Measurements from ENCODE around the gene CORO1C. TPM values are rescaled to one million over a fixed set of nuclear protein-coding genes. Genes with fewer than 3 reads are reported as not detected.

Gene CORO1C
- total RNA-seq, 2 donors from 2014 or later = 59.6 to 70.7 TPM

- Histone ChIP-seq H3K27me3 (no peaks in the 10 kb centered on the region), H3K4me1 (peaks cover 0 to 30% of the 10 kb centered on the region in 2 donors), H3K4me3 (no peak overlapping the region), H3K36me3 (peaks cover 55% of the 10 kb centered on the region), H3K27ac (peak overlapping the region; percentile 22 to 79), H3K9me3 (no peaks in the 10 kb centered on the region)
- no peak for DNase-seq (ENCODE audit: low spot score)
- TF ChIP-seq, protein P1, sequence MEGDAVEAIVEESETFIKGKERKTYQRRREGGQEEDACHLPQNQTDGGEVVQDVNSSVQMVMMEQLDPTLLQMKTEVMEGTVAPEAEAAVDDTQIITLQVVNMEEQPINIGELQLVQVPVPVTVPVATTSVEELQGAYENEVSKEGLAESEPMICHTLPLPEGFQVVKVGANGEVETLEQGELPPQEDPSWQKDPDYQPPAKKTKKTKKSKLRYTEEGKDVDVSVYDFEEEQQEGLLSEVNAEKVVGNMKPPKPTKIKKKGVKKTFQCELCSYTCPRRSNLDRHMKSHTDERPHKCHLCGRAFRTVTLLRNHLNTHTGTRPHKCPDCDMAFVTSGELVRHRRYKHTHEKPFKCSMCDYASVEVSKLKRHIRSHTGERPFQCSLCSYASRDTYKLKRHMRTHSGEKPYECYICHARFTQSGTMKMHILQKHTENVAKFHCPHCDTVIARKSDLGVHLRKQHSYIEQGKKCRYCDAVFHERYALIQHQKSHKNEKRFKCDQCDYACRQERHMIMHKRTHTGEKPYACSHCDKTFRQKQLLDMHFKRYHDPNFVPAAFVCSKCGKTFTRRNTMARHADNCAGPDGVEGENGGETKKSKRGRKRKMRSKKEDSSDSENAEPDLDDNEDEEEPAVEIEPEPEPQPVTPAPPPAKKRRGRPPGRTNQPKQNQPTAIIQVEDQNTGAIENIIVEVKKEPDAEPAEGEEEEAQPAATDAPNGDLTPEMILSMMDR (IDR thresholded peaks at IDR 0.05) = no peak
These were observed 77.4 kb downstream of the CORO1C start for GRCh38 chr12:108653922-108654321.

- TF ChIP-seq, protein P1 (IDR thresholded peaks at IDR 0.05) = no peak
These were observed 78.2 kb downstream of the CORO1C start for GRCh38 chr12:108653082-108653516.

DNA sequence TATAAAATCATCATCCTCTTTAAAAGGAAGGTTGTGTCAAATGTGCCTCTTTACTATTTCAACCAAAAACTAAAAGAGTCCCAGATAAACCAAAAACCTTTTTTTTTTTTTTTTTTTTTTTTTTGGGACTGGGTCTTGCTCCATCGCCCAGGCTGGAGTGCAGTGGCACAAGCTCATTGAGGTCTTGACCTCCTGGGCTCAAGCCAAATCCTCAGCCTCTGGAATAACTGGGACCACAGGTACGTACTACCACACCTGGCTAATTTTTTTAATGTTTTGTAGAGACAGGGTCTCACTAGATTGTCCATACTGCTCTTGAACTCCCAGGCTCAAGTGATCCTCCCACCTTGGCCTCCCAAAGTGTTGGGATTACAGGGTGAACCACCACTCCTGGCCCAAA lies 81.2 kb downstream of the CORO1C start:
- Histone ChIP-seq H3K36me3 (peaks cover 62% of the 10 kb centered on the region), H3K27ac (peak overlapping the region in 1 of 2 donors; percentile 2), H3K9me3 (no peaks in the 10 kb centered on the region), H3K4me3 (no peak overlapping the region), H3K27me3 (no peaks in the 10 kb centered on the region), H3K4me1 (peaks cover 0 to 38% of the 10 kb centered on the region in 2 donors)
- DNase-seq (ENCODE audit: low spot score) = no peak
- TF ChIP-seq, protein P1 (IDR thresholded peaks at IDR 0.05) = no peak

More at GRCh38 chr12:108653082-108653516, 78.2 kb downstream of the CORO1C start:
- no peaks in the 10 kb centered on the region for H3K9me3 ChIP-seq
- peaks cover 55% of the 10 kb centered on the region for H3K36me3 ChIP-seq
- DNase-seq (ENCODE audit: low spot score) = no peak
- peak overlapping the region; percentile 22 to 79 for H3K27ac ChIP-seq
- no peak overlapping the region for H3K4me3 ChIP-seq
- H3K4me1 ChIP-seq = peaks cover 0 to 30% of the 10 kb centered on the region in 2 donors
- no peaks in the 10 kb centered on the region for H3K27me3 ChIP-seq

DNA sequence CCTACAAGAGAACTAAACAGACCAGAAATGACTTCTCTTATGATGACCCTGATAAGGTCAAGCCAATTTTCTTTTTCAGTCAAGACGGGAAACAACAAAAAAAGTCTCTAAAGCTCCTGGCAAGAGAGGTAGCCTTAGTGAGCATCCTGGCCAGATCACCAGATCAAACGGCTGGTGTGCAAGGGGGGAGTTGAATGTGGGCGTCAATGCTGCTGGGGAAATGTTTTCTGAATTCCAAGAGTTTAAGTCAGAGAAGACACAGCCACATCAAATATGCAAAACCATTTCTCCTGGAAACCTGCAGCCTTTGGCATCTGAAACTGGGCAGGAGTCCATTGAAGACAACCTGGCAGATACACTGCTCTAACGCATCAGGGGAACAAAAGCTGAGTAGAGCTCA lies 81.6 kb downstream of the CORO1C start:
- TF ChIP-seq, protein P1 (IDR thresholded peaks at IDR 0.05) = no peak
- peak overlapping the region in 1 of 2 donors; percentile 2 for H3K27ac ChIP-seq
- peaks cover 0 to 42% of the 10 kb centered on the region in 2 donors for H3K4me1 ChIP-seq
- peaks cover 62% of the 10 kb centered on the region for H3K36me3 ChIP-seq
- no peak overlapping the region for H3K4me3 ChIP-seq
- H3K27me3 ChIP-seq = no peaks in the 10 kb centered on the region
- H3K9me3 ChIP-seq = no peaks in the 10 kb centered on the region
- no peak for DNase-seq (ENCODE audit: low spot score)

- H3K36me3 ChIP-seq = peaks cover 62% of the 10 kb centered on the region
- no peaks in the 10 kb centered on the region for H3K9me3 ChIP-seq
- peaks cover 0 to 45% of the 10 kb centered on the region in 2 donors for H3K4me1 ChIP-seq
- no peaks in the 10 kb centered on the region for H3K27me3 ChIP-seq
- DNase-seq (ENCODE audit: low spot score) = no peak
- H3K27ac ChIP-seq = no peak overlapping the region
- TF ChIP-seq, protein P1 (IDR thresholded peaks at IDR 0.05) = no peak
- H3K4me3 ChIP-seq = no peak overlapping the region
These were observed 82.2 kb downstream of the CORO1C start for GRCh38 chr12:108649126-108649525.

- H3K36me3 ChIP-seq = peaks cover 62% of the 10 kb centered on the region
- no peak for DNase-seq (ENCODE audit: low spot score)
- H3K9me3 ChIP-seq = no peaks in the 10 kb centered on the region
- H3K27ac ChIP-seq = peak overlapping the region; percentile 14 to 20
- H3K4me1 ChIP-seq = peaks cover 0 to 45% of the 10 kb centered on the region in 2 donors
- H3K4me3 ChIP-seq = no peak overlapping the region
- TF ChIP-seq, protein P1 (IDR thresholded peaks at IDR 0.05) = no peak
- no peaks in the 10 kb centered on the region for H3K27me3 ChIP-seq
These were observed 82.9 kb downstream of the CORO1C start for GRCh38 chr12:108648371-108648770.

Data from right atrium auricular region (tissue), 2 donors.